Measurements from ENCODE around the gene SH2B3. TPM values are rescaled to one million over a fixed set of nuclear protein-coding genes. Genes with fewer than 3 reads are reported as not detected.
"Not testable (repeated sequence)": the region's sequence is repeated elsewhere in the genome, so short reads cannot be mapped to it uniquely, and the experiment has no call there.

The SH2B3 gene
- total RNA-seq, 1 donor from 2014 or later, result 11.3 TPM

GRCh38 chr12:111396726-111397445, 8.8 kb upstream of the SH2B3 start:
- Mint-ChIP-seq H3K4me3 (no peak overlapping the region), H3K4me1 (no peaks in the 10 kb centered on the region), H3K9me3 (no peaks in the 10 kb centered on the region), H3K27ac (ENCODE audit: unreplicated experiment) (no peak overlapping the region), H3K36me3 (ENCODE audit: low read depth) (no peaks in the 10 kb centered on the region), H3K27me3 (ENCODE audit: low read depth) (no peaks in the 10 kb centered on the region)
- peak; percentile 99 for TF ChIP-seq CTCF (conservative IDR thresholded peaks at IDR 0.05)
- DNase-seq (ENCODE audit: low read depth, low spot score), result peak; percentile 90

- Mint-ChIP-seq H3K36me3 (ENCODE audit: low read depth) (no peaks in the 10 kb centered on the region), H3K9me3 (no peaks in the 10 kb centered on the region), H3K27ac (ENCODE audit: unreplicated experiment) (no peak overlapping the region), H3K4me1 (peaks cover 8% of the 10 kb centered on the region), H3K27me3 (ENCODE audit: low read depth) (peaks cover 3% of the 10 kb centered on the region), H3K4me3 (no peak overlapping the region)
- TF ChIP-seq CTCF (conservative IDR thresholded peaks at IDR 0.05), result no peak
- DNase-seq (ENCODE audit: low read depth, low spot score), result no peak
Observed at GRCh38 chr12:111398530-111398929, 7.2 kb upstream of the SH2B3 start.

- not testable (repeated sequence) for DNase-seq (ENCODE audit: low read depth, low spot score); H3K36me3 Mint-ChIP-seq (ENCODE audit: low read depth); H3K4me3 Mint-ChIP-seq; H3K9me3 Mint-ChIP-seq
- H3K27me3 Mint-ChIP-seq (ENCODE audit: low read depth), result peaks cover 13% of the 10 kb centered on the region
- H3K4me1 Mint-ChIP-seq, result peaks cover 18% of the 10 kb centered on the region
- H3K27ac Mint-ChIP-seq (ENCODE audit: unreplicated experiment), result peak overlapping the region; percentile 20
Observed at GRCh38 chr12:111399741-111400404, 5.8 kb upstream of the SH2B3 start.

- H3K27me3 Mint-ChIP-seq (ENCODE audit: low read depth), result peaks cover 13% of the 10 kb centered on the region
- H3K9me3 Mint-ChIP-seq, result no peaks in the 10 kb centered on the region
- H3K36me3 Mint-ChIP-seq (ENCODE audit: low read depth), result no peaks in the 10 kb centered on the region
- peaks cover 18% of the 10 kb centered on the region for H3K4me1 Mint-ChIP-seq
- DNase-seq (ENCODE audit: low read depth, low spot score), result no peak
- H3K4me3 Mint-ChIP-seq, result no peak overlapping the region
- H3K27ac Mint-ChIP-seq (ENCODE audit: unreplicated experiment), result no peak overlapping the region
- TF ChIP-seq CTCF (conservative IDR thresholded peaks at IDR 0.05), result no peak
Observed at GRCh38 chr12:111401167-111401605, 4.5 kb upstream of the SH2B3 start.

GRCh38 chr12:111402490-111402824, 3.3 kb upstream of the SH2B3 start:
- DNase-seq (ENCODE audit: low read depth, low spot score); H3K27ac Mint-ChIP-seq (ENCODE audit: unreplicated experiment); H3K9me3 Mint-ChIP-seq; H3K36me3 Mint-ChIP-seq (ENCODE audit: low read depth): not testable (repeated sequence)
- peaks cover 26% of the 10 kb centered on the region for H3K4me1 Mint-ChIP-seq
- H3K27me3 Mint-ChIP-seq (ENCODE audit: low read depth), result peaks cover 13% of the 10 kb centered on the region
- H3K4me3 Mint-ChIP-seq, result peak overlapping the region; percentile 82

- DNase-seq (ENCODE audit: low read depth, low spot score), result no peak
- peaks cover 13% of the 10 kb centered on the region for H3K27me3 Mint-ChIP-seq (ENCODE audit: low read depth)
- TF ChIP-seq CTCF (conservative IDR thresholded peaks at IDR 0.05), result no peak
- no peaks in the 10 kb centered on the region for H3K36me3 Mint-ChIP-seq (ENCODE audit: low read depth)
- peaks cover 40% of the 10 kb centered on the region for H3K4me1 Mint-ChIP-seq
- no peak overlapping the region for H3K27ac Mint-ChIP-seq (ENCODE audit: unreplicated experiment)
- peak overlapping the region; percentile 86 for H3K4me3 Mint-ChIP-seq
- no peaks in the 10 kb centered on the region for H3K9me3 Mint-ChIP-seq
Observed at GRCh38 chr12:111404362-111405148, 1.2 kb upstream of the SH2B3 start.
